M059J (cell line): ENCODE results near the gene APLF. TPM values are rescaled to one million over a fixed set of nuclear protein-coding genes. Genes with fewer than 3 reads are reported as not detected.
"Not testable (repeated sequence)": the region's sequence is repeated elsewhere in the genome, so short reads cannot be mapped to it uniquely, and the experiment has no call there.

Experiments used
- DNase-seq: peaks from one replicate; pipeline ENCODE4 v3.0.0-alpha.2; 2012; ENCODE audit warnings: low read depth
- total RNA-seq: library from RNA; depleted of rRNA; stranded (reverse); fragments of >200 nt; shearing (Covaris generic); gene quantifications from 2 replicates; pipeline ENCODE4 v1.2.3, GENCODE V29; 2014

Gene APLF
- total RNA-seq, 1 experiment from 2014 or later, result 2.6 TPM

- peak; percentile 81 for DNase-seq
Measured at GRCh38 chr2:68441179-68441993, 26.0 kb upstream of the APLF start.

- no peak for DNase-seq
Measured at GRCh38 chr2:68441994-68442322, 25.4 kb upstream of the APLF start.

GRCh38 chr2:68446425-68446824 lies 21.0 kb upstream of the APLF start:
- not testable (repeated sequence) for DNase-seq

GRCh38 chr2:68447118-68447517 lies 20.3 kb upstream of the APLF start:
- DNase-seq, result no peak

GRCh38 chr2:68448671-68449653 lies 18.4 kb upstream of the APLF start:
- DNase-seq, result no peak

- no peak for DNase-seq
Measured at GRCh38 chr2:68452158-68452900, 15.1 kb upstream of the APLF start.

- DNase-seq, result no peak
Measured at GRCh38 chr2:68453761-68454360, 13.5 kb upstream of the APLF start.

GRCh38 chr2:68454719-68455118 lies 12.7 kb upstream of the APLF start:
- no peak for DNase-seq

- no peak for DNase-seq
Measured at GRCh38 chr2:68456198-68456597, 11.2 kb upstream of the APLF start.

- DNase-seq, result no peak
Measured at GRCh38 chr2:68458981-68459380, 8.4 kb upstream of the APLF start.

- peak; percentile 67 for DNase-seq
Measured at GRCh38 chr2:68463287-68463877, 4.0 kb upstream of the APLF start.

GRCh38 chr2:68464651-68465050 lies 2.7 kb upstream of the APLF start:
- DNase-seq, result no peak

- DNase-seq, result peak; percentile 58
Measured at GRCh38 chr2:68465081-68465916, 2.1 kb upstream of the APLF start.

- DNase-seq, result peak; percentile 81
Measured at GRCh38 chr2:68466361-68466777, 1.0 kb upstream of the APLF start.

- no peak for DNase-seq
Measured at GRCh38 chr2:68466778-68467076, 658 bp upstream of the APLF start.

- no peak for DNase-seq
Measured at GRCh38 chr2:68468801-68469200, 1.4 kb downstream of the APLF start.

GRCh38 chr2:68469935-68470334 lies 2.5 kb downstream of the APLF start:
- peak; percentile 63 for DNase-seq

GRCh38 chr2:68471385-68471784 lies 4.0 kb downstream of the APLF start:
- DNase-seq, result no peak

- no peak for DNase-seq
Measured at GRCh38 chr2:68472796-68473414, 5.5 kb downstream of the APLF start.

- no peak for DNase-seq
Measured at GRCh38 chr2:68475110-68475509, 7.7 kb downstream of the APLF start.
